ENCODE data around the gene ANKLE1. TPM values are rescaled to one million over a fixed set of nuclear protein-coding genes. Genes with fewer than 3 reads are reported as not detected.
A peak's percentile ranks its signal among the peaks of the same experiment; 100 is the strongest.

ANKLE1 gene
- total RNA-seq, 1 donor from 2014 or later = 2.3 TPM

- Mint-ChIP-seq H3K27me3 (ENCODE audit: unreplicated experiment) (peaks cover 15% of the 10 kb centered on the region), H3K36me3 (ENCODE audit: low read depth, unreplicated experiment) (peaks cover 34% of the 10 kb centered on the region), H3K4me1 (ENCODE audit: unreplicated experiment) (peaks cover 30% of the 10 kb centered on the region), H3K9me3 (ENCODE audit: unreplicated experiment) (no peaks in the 10 kb centered on the region), H3K27ac (ENCODE audit: unreplicated experiment) (no peak overlapping the region), H3K4me3 (ENCODE audit: unreplicated experiment) (peak overlapping the region; percentile 60)
- no peak for DNase-seq (ENCODE audit: low spot score)
- TF ChIP-seq, protein P1, sequence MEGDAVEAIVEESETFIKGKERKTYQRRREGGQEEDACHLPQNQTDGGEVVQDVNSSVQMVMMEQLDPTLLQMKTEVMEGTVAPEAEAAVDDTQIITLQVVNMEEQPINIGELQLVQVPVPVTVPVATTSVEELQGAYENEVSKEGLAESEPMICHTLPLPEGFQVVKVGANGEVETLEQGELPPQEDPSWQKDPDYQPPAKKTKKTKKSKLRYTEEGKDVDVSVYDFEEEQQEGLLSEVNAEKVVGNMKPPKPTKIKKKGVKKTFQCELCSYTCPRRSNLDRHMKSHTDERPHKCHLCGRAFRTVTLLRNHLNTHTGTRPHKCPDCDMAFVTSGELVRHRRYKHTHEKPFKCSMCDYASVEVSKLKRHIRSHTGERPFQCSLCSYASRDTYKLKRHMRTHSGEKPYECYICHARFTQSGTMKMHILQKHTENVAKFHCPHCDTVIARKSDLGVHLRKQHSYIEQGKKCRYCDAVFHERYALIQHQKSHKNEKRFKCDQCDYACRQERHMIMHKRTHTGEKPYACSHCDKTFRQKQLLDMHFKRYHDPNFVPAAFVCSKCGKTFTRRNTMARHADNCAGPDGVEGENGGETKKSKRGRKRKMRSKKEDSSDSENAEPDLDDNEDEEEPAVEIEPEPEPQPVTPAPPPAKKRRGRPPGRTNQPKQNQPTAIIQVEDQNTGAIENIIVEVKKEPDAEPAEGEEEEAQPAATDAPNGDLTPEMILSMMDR (IDR thresholded peaks at IDR 0.05; ENCODE audit: unreplicated experiment) = no peak
Observed at GRCh38 chr19:17259934-17260333, 21.8 kb upstream of the ANKLE1 start.

DNA sequence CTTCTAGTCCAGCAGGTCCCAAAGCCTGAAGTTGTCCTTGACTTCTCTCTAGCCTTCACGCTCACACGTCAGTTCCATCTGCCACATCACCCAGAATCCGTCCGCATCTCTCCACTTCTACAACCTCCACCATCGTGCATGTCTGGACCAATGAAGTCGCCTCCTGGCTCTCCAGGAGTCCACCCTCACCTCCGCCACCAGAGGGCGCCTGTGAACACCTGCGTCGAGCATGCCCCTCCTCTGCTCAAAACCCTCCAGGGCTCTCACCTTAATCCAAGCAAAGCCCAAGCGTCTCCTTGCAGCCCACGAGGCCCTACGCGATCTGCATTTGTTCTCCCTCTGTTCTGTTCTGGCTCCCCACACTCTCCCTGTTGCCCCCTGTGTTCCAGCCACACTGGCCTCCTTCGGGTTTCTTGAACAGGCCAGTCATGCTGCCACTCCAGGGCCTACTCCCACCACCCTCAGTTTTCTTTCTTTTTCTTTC is 20.8 kb upstream of the ANKLE1 start:
- H3K4me3 Mint-ChIP-seq (ENCODE audit: unreplicated experiment) = peak overlapping the region; percentile 84
- peaks cover 32% of the 10 kb centered on the region for H3K36me3 Mint-ChIP-seq (ENCODE audit: low read depth, unreplicated experiment)
- no peaks in the 10 kb centered on the region for H3K9me3 Mint-ChIP-seq (ENCODE audit: unreplicated experiment)
- DNase-seq (ENCODE audit: low spot score) = peak; percentile 77
- TF ChIP-seq, protein P1 (IDR thresholded peaks at IDR 0.05; ENCODE audit: unreplicated experiment) = peak; percentile 88
- peaks cover 30% of the 10 kb centered on the region for H3K4me1 Mint-ChIP-seq (ENCODE audit: unreplicated experiment)
- H3K27ac Mint-ChIP-seq (ENCODE audit: unreplicated experiment) = no peak overlapping the region
- H3K27me3 Mint-ChIP-seq (ENCODE audit: unreplicated experiment) = peaks cover 15% of the 10 kb centered on the region

- H3K27ac Mint-ChIP-seq (ENCODE audit: unreplicated experiment) = no peak overlapping the region
- TF ChIP-seq, protein P1 (IDR thresholded peaks at IDR 0.05; ENCODE audit: unreplicated experiment) = no peak
- no peak for DNase-seq (ENCODE audit: low spot score)
Observed at GRCh38 chr19:17262557-17262956, 19.1 kb upstream of the ANKLE1 start.

DNA sequence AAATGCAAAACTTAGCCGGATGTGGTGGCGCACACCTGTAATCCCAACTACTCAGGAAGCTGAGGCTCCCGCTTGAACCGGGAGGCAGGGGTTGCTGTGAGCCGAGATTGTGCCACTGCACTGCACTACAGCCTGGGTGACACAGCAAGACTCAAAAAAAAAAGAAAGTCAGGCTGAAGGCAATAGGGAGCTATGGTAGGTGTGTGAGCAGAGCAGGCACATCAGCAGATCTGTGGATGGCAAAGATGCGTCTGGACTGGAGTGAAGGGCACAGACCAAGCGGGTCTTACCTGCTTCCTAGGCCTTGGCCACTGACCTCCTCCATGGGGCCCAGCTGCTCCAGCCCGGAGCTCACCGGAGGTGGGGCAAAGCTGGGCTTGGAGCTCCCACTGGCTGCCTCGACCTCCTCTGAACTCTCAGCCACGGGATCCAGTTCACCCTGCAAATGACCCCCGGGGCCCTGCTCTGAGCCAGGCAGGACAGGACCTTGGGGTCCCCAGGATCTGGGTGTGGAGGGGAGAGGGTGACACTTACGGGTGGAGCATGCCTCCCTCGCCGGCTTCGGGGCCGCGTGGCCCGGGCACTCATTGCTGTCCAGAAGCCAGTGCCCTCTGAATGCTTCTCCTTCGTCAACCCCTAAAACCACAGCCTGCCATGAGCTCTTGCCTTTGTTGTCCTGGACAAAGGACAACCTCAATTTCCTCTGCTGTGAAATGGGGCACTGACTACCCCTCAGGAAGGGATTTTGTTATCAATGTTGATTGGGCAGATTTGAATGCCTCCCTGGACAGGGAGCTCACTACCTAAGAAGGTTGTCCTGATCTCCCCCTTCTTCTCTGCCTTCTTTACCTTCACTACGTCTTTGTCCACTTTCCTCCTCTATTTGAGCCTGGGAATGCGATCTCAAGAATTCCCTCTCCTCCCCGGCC is 17.7 kb upstream of the ANKLE1 start:
- TF ChIP-seq, protein P1 (IDR thresholded peaks at IDR 0.05; ENCODE audit: unreplicated experiment) = no peak
- peak overlapping the region; percentile 92 for H3K4me3 Mint-ChIP-seq (ENCODE audit: unreplicated experiment)

More at GRCh38 chr19:17262557-17262956, 19.1 kb upstream of the ANKLE1 start:
- Mint-ChIP-seq H3K36me3 (ENCODE audit: low read depth, unreplicated experiment) (peaks cover 29% of the 10 kb centered on the region), H3K9me3 (ENCODE audit: unreplicated experiment) (no peaks in the 10 kb centered on the region), H3K27me3 (ENCODE audit: unreplicated experiment) (peaks cover 19% of the 10 kb centered on the region), H3K4me3 (ENCODE audit: unreplicated experiment) (peak overlapping the region; percentile 81), H3K4me1 (ENCODE audit: unreplicated experiment) (peaks cover 37% of the 10 kb centered on the region)

GRCh38 chr19:17264641-17264979 is 17.1 kb upstream of the ANKLE1 start, which contains the start of gene USHBP1:
Gene USHBP1, minus strand, starts transcription at chr19:17264745. Its CDS starts 446 bp downstream, at chr19:17264299.
- Mint-ChIP-seq H3K27ac (ENCODE audit: unreplicated experiment) (peak within 1 kb of the TSS; percentile 100), H3K4me3 (ENCODE audit: unreplicated experiment) (peak within 1 kb of the TSS; percentile 92), H3K36me3 (ENCODE audit: low read depth, unreplicated experiment) (peaks cover 20% of the 10 kb centered on the region), H3K9me3 (ENCODE audit: unreplicated experiment) (no peaks in the 10 kb centered on the region), H3K27me3 (ENCODE audit: unreplicated experiment) (peaks cover 19% of the 10 kb centered on the region), H3K4me1 (ENCODE audit: unreplicated experiment) (peaks cover 37% of the 10 kb centered on the region)
- TF ChIP-seq, protein P1 (IDR thresholded peaks at IDR 0.05; ENCODE audit: unreplicated experiment) = no peak
- peak; percentile 75 for DNase-seq (ENCODE audit: low spot score)

More for the DNA sequence above, 17.7 kb upstream of the ANKLE1 start:
- DNase-seq (ENCODE audit: low spot score) = no peak
- peaks cover 37% of the 10 kb centered on the region for H3K4me1 Mint-ChIP-seq (ENCODE audit: unreplicated experiment)
- no peaks in the 10 kb centered on the region for H3K9me3 Mint-ChIP-seq (ENCODE audit: unreplicated experiment)
- H3K36me3 Mint-ChIP-seq (ENCODE audit: low read depth, unreplicated experiment) = peaks cover 25% of the 10 kb centered on the region
- H3K27me3 Mint-ChIP-seq (ENCODE audit: unreplicated experiment) = peaks cover 19% of the 10 kb centered on the region
- peak overlapping the region; percentile 100 for H3K27ac Mint-ChIP-seq (ENCODE audit: unreplicated experiment)
